Measurements from ENCODE around the gene FRMD6. TPM values are rescaled to one million over a fixed set of nuclear protein-coding genes. Genes with fewer than 3 reads are reported as not detected.

The FRMD6 gene
- total RNA-seq, 1 experiment from 2014 or later, result 128 TPM

DNA sequence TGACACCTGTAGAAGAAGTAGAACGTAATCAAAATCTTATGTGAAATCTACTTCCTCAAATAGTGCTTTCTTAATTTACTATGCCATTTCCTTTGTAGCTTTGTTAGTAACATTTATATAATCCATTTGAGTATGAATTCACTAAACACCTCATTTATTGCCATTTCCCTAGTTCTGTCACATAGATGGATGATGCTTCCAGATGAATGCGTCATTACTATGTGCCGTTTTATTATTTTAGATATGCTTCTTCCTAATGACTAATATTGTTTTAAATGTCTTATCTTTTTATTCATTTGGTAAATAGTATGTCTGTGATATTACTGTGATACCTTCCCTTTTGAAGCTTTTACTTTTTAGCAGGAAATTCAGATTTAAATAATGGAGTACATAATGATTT is 14.4 kb downstream of the FRMD6 start:
- no peak for DNase-seq (ENCODE audit: low read depth)

DNA sequence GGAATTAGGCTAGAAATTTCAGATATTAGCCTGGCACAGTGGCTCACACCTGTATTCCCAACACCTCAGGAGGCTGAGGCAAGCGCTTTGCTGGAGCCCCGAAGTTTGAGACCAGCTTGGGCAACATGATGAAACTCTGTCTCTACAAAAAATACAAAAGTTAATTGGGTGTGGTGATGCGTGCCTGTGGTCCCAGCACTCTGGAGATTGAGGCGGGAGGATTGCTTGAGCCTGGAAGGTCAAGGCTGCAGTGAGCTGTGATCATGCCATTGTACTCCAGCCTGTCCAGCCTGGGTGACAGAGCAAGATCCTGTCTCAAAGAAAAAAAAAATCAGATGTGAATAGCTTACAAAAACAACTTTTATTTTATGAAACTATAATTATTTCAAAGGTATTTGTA is 15.1 kb downstream of the FRMD6 start:
- no peak for DNase-seq (ENCODE audit: low read depth)

DNA sequence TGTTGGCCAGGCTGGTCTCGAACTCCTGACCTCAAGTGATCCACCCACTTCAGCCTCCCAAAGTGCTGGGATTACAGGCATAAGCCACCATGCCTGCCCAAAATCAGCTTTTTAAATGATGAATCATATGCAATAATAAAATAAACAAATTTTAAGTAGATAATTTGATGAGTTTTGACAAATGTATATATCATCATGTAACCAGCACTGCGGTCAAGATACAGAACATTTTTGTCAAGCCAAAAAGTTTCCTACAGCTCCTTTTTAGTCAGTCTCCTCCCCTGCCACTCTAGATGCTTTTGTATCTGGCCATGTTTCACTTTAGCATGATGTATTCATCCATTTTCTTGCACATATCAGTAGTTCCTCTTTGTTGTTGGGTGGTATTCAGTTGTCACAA is 17.2 kb downstream of the FRMD6 start:
- DNase-seq (ENCODE audit: low read depth), result no peak

DNA sequence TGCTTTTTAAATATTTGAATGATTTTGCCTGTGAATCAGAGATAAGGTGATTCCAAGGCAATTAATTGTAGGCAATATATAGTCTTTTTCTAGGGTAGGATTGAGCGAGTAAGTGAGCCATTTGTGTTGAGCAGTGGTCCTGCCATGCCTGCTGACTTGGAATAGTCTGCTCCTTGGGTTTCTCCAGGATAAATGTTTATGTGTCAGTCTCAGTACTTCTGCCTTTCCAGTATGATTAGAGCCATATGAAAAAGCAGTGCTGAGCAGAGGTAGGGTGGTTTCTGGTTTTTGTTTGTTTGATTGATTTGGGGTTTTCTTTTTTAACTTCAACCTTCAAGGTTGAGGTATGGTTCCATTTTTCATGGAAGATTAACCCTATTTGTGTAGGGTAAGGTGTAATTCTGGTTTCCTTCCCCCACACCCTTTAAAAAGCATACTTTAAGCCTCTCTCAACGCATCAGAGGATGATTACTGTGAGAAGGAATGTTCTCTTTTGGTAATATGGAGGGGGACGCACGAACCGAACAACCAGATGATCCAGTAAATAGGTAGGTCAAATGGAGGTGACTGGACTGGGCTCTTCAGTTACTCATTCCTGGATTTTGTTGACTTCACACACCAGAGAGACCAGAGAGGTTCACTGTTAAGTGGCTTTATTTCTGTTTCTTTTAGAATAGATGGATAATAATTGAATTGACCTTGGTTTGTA is 22.7 kb downstream of the FRMD6 start:
- DNase-seq (ENCODE audit: low read depth), result peak; percentile 33

DNA sequence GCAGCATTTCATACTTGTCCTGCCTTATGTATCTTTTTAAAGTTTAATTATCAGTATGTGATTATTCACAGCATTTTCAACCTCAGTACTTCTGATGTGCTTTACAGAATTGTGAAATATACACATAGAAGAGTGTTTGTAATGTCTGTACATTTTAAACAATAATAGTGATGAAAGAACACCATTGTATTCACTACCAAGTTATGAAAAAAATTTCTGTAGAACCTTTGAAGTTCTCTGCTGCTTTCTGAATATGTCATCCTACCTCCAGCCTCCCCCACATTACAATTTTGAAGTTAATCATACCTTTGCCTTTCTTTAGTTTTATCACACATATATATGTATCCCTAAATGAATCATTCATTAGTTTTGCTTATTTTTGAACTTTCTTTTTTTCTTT is 24.8 kb downstream of the FRMD6 start:
- peak; percentile 15 for DNase-seq (ENCODE audit: low read depth)

DNA sequence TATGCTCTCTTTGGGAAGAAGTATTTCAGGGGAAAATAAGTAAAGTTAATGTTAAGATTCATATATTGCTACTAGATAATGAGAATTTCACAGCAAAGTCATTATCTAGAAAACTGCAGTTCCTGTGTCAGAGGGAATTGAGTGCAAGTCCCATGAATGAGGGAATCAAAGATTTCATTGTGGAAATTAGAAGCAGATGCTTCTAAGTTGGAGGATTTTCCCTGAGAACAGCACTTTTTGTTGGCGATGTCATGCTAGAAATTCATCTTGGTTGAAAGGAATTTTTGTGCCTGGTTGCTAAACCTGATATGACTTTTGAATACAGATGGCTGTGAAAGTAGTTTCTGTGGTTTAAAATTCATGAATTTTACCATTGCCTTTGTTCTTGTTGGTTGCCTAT is 25.6 kb downstream of the FRMD6 start:
- no peak for DNase-seq (ENCODE audit: low read depth)

DNA sequence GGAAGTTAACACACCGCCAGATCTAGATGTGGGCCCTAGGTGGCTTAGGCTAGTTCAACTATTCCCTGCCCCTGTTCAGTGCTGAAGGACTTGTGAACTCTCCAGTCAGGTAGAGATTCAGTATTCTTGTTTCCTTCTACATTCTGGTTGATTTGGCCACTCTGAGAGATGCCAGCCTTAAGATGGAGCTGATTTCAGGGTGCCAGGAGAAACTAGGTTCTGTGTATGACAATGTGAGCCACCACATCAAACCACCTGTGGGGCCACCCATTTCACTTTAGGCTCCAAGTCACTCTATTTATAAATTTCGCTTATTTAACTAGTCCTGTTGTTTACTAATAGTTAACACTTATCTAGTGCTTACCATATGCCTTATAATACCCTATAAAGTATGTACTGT is 26.0 kb downstream of the FRMD6 start:
- DNase-seq (ENCODE audit: low read depth), result no peak

DNA sequence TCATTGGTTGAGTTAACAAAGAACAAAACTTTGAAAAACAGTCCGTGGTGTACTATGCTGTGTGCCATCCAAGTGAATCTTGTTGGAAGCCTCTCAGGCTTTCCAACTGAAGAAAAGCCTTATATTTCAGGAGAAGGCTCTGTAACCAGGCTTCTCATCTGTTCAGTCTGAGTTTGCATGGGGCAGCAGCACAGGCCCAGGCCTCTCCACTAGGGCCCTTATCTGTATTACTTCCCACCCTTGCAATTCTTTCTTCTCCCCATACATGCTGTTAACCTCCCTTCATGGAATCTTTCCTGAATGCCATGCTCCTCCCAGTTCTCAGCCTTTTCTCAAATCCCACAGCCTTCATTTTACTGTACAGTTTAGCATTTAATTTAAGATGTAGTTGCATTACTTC is 28.3 kb downstream of the FRMD6 start:
- DNase-seq (ENCODE audit: low read depth), result no peak

DNA sequence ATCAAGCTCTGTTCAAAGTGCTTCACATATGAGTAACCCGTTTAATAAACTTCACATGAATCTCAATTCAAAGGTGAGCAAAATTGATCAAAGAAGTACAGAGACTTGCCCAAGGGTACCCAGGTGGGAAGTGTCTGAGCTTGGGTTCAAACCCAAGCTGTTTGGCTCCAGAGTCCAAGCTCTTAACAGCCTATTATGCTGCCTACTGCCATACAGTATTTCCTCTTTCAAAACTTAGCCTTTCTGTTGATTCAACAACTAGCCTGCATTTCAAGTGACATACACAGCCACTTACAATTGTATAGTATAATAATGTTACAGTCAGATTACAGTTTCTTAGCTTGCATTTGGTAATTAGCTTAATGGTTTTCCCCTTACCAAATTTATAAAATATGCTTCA is 29.7 kb downstream of the FRMD6 start:
- DNase-seq (ENCODE audit: low read depth), result no peak

DNA sequence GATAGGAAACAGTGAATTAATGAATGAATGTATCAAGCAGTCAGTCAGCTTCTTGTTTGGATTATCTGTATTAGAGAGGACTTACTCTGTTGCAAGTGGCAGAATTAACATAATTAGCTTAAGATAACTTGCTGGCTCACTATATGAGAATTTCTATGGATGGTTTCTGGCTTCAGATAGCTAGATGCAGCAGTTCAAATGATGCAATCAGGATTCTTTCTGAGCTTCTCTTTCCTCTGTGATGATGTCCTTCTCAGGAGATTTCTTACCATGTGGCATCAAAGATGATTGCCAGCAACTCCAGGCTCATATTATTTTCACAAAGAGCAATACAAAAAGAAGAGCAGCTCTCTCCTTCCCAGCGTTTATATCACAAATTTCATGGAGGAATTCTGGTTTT is 30.7 kb downstream of the FRMD6 start:
- no peak for DNase-seq (ENCODE audit: low read depth)

DNA sequence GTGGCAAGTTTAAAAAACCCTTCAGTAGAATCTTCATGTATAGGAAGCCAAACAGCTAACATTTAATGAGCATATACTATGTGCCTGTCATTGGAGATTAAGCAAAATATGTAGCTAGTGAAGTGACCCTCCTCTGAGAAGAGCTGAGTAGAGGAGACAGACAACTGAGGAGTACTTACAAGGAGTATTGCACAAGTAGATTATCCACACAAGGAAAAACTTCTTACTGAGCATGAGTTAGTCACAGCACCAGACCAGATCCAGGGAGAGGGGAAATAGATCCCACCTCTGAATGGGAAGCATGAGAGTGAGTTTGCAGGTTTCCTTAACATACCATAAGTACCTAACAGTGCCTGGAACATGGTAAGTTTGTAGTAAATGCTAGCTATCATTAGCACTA is 33.0 kb downstream of the FRMD6 start:
- DNase-seq (ENCODE audit: low read depth), result no peak

DNA sequence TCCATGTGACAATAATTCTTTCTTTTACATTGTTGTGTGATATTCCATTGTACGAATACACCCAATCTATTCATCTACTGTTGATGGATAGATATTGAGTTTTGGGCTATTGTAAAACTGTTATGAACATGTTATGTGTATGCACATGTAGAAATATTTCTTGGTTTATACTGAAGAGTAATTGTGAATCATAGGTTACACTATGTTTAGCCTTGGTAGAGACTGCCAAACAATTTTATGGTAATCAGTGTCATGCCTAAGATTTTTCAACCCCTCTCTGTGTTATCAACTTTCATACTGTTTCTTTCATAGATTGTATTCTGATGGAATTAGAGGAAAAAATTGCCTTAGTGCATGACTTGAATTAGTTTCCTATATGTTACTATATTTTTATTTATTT is 39.5 kb downstream of the FRMD6 start:
- DNase-seq (ENCODE audit: low read depth), result no peak

DNA sequence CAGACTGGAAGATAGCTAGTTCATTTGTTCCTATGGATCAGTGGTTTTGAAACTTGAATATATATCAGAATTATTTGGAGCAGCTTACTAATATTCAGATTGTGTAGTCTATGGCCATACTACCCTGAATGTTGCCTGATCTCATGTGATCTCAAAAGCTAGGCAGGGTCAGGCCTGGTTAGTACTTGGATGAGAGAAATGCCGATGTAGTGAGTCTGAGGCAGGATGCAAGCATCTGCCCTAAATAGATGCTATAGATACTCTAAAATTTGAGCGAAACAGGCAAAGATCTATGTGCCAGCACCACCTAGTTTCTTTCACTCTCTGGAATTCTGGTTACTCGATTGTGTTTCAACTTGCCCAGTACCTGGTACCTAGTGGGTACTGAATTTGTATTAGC is 40.9 kb downstream of the FRMD6 start:
- no peak for DNase-seq (ENCODE audit: low read depth)

DNA sequence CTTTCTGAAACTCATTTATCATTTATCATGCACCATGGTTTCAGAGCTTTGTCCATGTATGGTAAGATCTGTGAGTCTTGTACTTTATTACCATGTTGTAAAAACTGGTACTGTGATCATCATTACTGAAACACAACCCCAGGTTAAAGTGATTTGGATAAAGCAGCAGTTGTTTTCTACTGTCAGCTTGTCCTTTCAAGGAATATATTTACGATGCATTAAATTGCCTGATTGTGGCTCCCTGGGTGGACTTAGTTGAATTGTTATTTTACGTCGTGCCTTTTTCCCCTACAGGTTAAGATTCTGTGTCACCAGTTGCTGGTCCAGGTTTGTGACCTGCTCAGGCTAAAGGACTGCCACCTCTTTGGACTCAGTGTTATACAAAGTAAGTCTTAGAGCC is 46.1 kb downstream of the FRMD6 start:
- DNase-seq (ENCODE audit: low read depth), result no peak

DNA sequence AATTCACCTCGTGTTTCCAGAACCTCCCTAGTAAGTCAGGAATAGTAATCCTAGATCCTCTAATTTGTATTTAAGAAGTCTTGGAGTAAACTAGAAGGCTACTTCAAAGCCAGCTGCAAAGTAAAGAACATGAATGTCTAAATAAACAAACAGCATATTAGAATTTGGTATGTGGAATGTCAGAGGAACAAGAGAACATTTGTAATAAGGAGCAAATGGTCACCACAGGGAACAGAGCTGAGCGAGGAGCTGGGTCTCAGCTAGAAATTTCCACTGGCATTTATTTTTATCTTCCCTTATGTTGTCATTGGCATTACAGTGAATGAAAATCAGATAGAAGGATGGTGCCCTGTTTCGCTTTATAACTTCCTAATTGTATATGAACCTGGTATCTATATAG is 50.2 kb downstream of the FRMD6 start:
- no peak for DNase-seq (ENCODE audit: low read depth)

DNA sequence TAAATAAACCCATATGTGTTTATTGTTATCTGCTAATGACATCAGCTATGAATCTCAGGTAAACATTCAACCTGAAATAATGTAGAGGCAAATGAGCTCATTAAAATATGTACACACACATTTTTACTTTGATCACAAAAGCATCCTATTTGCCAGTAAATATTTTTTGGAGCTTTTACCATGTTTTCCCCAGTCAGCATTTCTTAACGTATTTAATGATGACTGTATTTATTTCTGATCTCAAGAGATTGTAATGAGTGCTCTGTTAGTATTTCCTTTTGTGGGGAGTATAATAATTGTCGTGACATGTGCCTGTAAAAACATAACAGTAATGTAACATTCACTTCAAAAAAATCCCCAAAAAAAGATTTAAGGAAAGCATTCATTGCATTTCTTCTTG is 52.1 kb downstream of the FRMD6 start:
- no peak for DNase-seq (ENCODE audit: low read depth)

DNA sequence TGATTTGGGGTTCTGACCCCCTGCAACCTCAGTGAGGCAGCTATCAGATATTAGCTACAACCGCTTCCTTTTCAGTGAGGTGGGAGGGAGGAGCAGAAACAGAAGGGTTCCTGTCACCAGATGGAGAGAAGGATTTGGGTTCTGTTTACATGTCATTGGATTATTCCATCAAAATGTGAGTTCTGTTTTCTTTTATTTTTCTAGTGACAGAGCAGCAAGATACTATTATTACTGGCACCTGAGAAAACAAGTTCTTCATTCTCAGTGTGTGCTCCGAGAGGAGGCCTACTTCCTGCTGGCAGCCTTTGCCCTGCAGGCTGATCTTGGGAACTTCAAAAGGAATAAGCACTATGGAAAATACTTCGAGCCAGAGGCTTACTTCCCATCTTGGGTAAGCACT is 52.8 kb downstream of the FRMD6 start:
- no peak for DNase-seq (ENCODE audit: low read depth)

DNA sequence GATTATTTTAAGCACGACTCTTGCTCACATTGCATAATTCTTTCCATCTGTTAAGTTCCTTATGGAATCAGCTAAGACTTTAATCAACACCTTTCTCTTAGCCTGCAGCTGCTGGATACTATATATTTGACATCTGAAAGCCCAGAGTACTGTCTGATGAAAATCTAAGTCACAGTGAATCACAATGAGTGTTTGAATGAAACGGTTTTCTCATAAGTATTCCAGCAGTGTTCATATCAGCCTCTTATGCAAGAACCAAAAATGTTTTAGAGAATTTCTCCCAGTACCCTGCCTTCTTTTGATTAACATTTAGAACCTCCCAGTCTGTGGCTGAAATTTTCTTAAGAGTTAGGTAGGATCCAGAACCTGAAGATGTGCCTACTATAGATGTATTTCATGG is 55.6 kb downstream of the FRMD6 start:
- no peak for DNase-seq (ENCODE audit: low read depth)

DNA sequence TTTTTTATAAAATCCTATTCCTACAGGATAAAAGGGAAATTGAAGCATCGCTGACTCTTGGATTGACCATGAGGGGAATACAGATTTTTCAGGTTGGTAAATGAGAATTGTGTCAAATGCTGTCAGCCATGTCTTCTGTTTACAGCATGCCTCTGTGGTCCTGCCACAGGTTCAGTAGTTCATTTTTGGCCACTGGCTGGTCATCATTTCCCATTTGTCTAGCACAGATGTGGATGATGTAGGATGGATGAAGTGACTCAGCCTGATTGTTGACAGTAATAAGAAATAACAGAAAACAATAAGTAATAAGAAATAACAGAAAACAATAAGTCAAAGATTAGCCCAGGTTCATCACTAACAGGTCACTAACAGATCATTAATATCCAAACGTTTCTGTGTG is 59.8 kb downstream of the FRMD6 start:
- DNase-seq (ENCODE audit: low read depth), result no peak

DNA sequence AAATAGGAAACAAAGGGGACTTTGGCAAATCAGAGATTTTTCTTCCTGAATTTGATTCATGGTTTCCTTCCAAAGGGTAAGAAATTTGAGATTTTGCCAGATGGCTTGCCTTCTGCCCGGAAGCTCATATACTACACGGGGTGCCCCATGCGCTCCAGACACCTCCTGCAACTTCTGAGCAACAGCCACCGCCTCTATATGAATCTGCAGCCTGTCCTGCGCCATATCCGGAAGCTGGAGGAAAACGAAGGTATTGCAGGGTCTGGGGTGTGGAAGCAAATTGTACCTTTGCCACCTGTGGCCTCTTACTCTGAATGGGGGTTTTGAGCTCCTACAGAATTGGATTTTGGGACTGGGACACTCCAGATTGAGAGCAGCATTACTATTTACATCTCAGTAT is 63.5 kb downstream of the FRMD6 start:
- DNase-seq (ENCODE audit: low read depth), result no peak

DNA sequence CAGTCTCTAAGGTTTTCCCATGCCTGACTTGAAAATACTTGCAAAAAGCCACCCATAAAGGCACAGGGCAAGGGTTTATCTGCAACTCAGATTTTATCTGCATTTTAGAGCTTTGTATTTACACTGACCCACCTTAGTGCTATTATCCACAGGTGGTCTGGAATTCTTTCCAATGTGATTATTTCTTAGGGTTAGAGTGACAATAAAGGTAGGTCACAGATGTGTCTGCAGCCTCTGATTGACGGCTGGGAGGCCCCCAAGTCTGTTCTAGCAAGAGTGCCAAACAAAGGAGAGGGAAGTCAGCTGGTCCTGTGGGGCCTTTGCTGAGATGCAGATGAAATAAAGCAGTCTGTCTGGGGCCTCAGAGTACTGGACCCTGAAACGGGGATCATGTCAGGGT is 64.0 kb downstream of the FRMD6 start:
- no peak for DNase-seq (ENCODE audit: low read depth)

DNA sequence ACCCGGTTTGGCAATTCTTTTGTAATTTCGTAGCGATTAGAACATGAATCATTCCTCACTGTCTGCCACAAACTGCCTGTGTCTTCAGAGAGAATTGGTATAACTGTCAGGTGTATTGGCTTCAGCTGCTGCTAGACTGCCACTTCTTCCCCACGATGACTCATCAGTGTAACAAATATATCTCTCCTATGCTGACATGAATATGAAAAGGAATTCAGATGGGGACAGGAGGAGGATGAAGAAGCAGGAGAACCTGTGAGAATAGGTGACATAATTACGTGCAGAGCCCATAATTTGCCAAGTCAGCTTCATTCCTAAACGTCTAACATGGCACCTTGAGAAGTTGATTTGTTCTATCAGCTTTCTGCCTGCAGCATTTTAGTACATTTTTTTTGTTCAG is 64.9 kb downstream of the FRMD6 start:
- peak; percentile 48 for DNase-seq (ENCODE audit: low read depth)

DNA sequence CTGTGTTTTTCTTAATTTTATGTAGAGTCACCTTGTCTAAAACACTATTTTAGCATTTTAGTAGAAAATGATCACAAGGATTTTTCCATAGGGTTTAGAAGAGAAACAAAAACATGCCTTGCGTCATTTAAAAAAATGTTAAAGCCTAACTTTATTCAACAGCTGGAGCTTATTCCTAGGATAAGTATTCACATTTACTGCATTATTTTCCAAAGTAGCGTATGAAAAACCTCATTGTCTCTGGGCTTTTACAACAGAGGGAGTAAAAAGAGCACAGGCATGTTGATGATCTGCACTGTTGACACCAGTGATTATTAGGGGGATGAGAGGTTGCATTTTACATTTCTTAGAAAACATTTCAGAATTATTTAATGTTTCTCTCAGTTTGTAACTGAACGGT is 66.1 kb downstream of the FRMD6 start:
- DNase-seq (ENCODE audit: low read depth), result no peak

DNA sequence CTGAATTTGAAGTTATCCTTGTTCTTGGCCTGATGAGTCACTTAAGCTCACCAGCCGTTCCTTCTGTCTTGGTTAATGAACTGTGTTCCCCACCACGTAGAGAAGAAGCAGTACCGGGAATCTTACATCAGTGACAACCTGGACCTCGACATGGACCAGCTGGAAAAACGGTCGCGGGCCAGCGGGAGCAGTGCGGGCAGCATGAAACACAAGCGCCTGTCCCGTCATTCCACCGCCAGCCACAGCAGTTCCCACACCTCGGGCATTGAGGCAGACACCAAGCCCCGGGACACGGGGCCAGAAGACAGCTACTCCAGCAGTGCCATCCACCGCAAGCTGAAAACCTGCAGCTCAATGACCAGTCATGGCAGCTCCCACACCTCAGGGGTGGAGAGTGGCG is 68.2 kb downstream of the FRMD6 start:
- no peak for DNase-seq (ENCODE audit: low read depth)
